K562 (cell line): ENCODE measurements around the gene TENM3. TPM values are rescaled to one million over a fixed set of nuclear protein-coding genes. Genes with fewer than 3 reads are reported as not detected.

Source experiments
- ATAC-seq: fragments of 200-7000 bp; cut with Tn5 transposase; 3 replicates; pipeline ENCODE4 v1.9.1; 2020; ENCODE audit warnings: moderate library complexity
- BruUV-seq: library from RNA; stranded (reverse); fragments of 400-500 nt; replicated peaks from 2 replicates; lab custom pipeline; 2021; lab: Mats Ljungman, UMichigan
- CTCF ChIA-PET: fragments of 300-600 bp; formaldehyde crosslinking; extraction: SDS; loops from one replicate; lab custom pipeline; 2021; ENCODE audit warnings: low intra/inter-chr PET ratio; lab: Yijun Ruan, JAX
- POLR2A ChIA-PET: fragments of 300-600, 350-650 bp; sonication (Branson Sonifier 250); formaldehyde crosslinking; extraction: SDS; loops from one replicate; lab custom pipeline; 2021; ENCODE audit warnings: antibody characterized with exemption, inconsistent platforms; lab: Yijun Ruan, JAX
- DNase-seq, 4 experiments: peaks; one replicate each; pipeline versions ENCODE4 v3.0.0 to v3.0.0-alpha.2; 2011 to 2018; ENCODE audit warnings: low spot score in 3 of 4, mixed read lengths in 3 of 4; ENCODE audit errors: extremely low read depth in 1 of 4
- FAIRE-seq: peaks from 2 replicates; lab custom pipeline; 2011; peaks lifted over from hg19 to GRCh38; lab: Jason Lieb, UNC
- H2AFZ ChIP-seq: 2 replicates; pipeline ENCODE4 v1.6.0; 2011; ENCODE audit warnings: low read depth, low read length, control low read depth, inconsistent platforms
- H3K27ac ChIP-seq: fragments of 200-600 bp; 3 replicates; pipeline ENCODE4 v1.8.0; 2011; ENCODE audit warnings: low read depth, mild to moderate bottlenecking, control low read depth, inconsistent platforms, low read length, moderate library complexity, mixed read lengths; ENCODE audit errors: extremely low read depth
- H3K27me3 ChIP-seq, 2 experiments: fragments of 300-600 bp in 1 of 2; 2 replicates in 1 of 2; 3 replicates in 1 of 2; pipeline versions ENCODE4 v1.6.0 to v1.8.0; 2011; ENCODE audit warnings: inconsistent platforms in 2 of 2, low read length in 2 of 2, mild to moderate bottlenecking in 1 of 2, mixed read lengths in 1 of 2, moderate library complexity in 1 of 2; ENCODE audit not compliant: control insufficient read depth in 2 of 2, insufficient read depth in 2 of 2
- H3K36me3 ChIP-seq: fragments of 300-600 bp; 3 replicates; pipeline ENCODE4 v1.8.0; 2011; ENCODE audit warnings: mild to moderate bottlenecking, low read length, inconsistent platforms; ENCODE audit not compliant: control insufficient read depth, insufficient read depth
- H3K4me1 ChIP-seq, 2 experiments: fragments of 200-600 bp in 1 of 2; replicated peaks in 1 of 2; 2 replicates in 1 of 2; 3 replicates in 1 of 2; pipeline versions ENCODE4 v1.5.1 to v1.8.0; 2011; ENCODE audit warnings: inconsistent platforms in 2 of 2, low read length in 2 of 2, mild to moderate bottlenecking in 1 of 2, mixed read lengths in 1 of 2, moderate library complexity in 1 of 2; ENCODE audit not compliant: control insufficient read depth in 2 of 2, insufficient read depth in 2 of 2
- H3K4me2 ChIP-seq: 2 replicates; pipeline ENCODE4 v1.6.1; 2011; ENCODE audit warnings: low read length, control low read depth, inconsistent platforms, mixed read lengths; ENCODE audit not compliant: insufficient read depth
- H3K4me3 ChIP-seq: fragments of 200-600 bp; sonication (generic), shearing (Covaris generic); 2 replicates; pipeline ENCODE4 v1.5.1; 2016; ENCODE audit warnings: control low read depth, inconsistent platforms
- H3K79me2 ChIP-seq: fragments of 200-600 bp; 3 replicates; pipeline ENCODE4 v1.8.0; 2011; ENCODE audit warnings: low read length, inconsistent platforms; ENCODE audit not compliant: control insufficient read depth, insufficient read depth
- H3K9ac ChIP-seq, 2 experiments: 2 replicates each; pipeline versions ENCODE4 v1.6.0 to v1.6.1; 2011; ENCODE audit warnings: low read depth in 2 of 2, low read length in 2 of 2, control low read depth in 1 of 2, inconsistent platforms in 1 of 2, mild to moderate bottlenecking in 1 of 2, mixed read lengths in 1 of 2; ENCODE audit not compliant: insufficient read depth in 1 of 2
- H3K9me1 ChIP-seq: one replicate; pipeline ENCODE4 v1.6.0; 2011; ENCODE audit warnings: inconsistent platforms, mild to moderate bottlenecking, low read length, moderate library complexity; ENCODE audit not compliant: control insufficient read depth, insufficient read depth
- H3K9me3 ChIP-seq: replicated peaks from 2 replicates; pipeline ENCODE4 v1.5.1; 2011; ENCODE audit warnings: low read depth, low read length, inconsistent platforms; ENCODE audit not compliant: control insufficient read depth, insufficient read depth
- H4K20me1 ChIP-seq: replicated peaks from 2 replicates; pipeline ENCODE4 v1.6.1; 2011; ENCODE audit warnings: low read length, inconsistent platforms, mixed read lengths; ENCODE audit not compliant: control insufficient read depth, insufficient read depth
- CBX3 ChIP-seq, 2 experiments: IDR thresholded peaks; 1 replicate in 1 of 2; 2 replicates in 1 of 2; pipeline ENCODE4 v1.6.1; 2012; ENCODE audit warnings: inconsistent platforms in 2 of 2, low read length in 2 of 2, borderline replicate concordance in 1 of 2, control low read depth in 1 of 2
- JUND ChIP-seq, 2 experiments: IDR thresholded peaks; 2 replicates in 1 of 2; 3 replicates in 1 of 2; pipeline ENCODE4 v1.6.1; 2011; ENCODE audit warnings: borderline replicate concordance in 2 of 2, low read depth in 2 of 2, low read length in 2 of 2, improper control_type of control experiment in 1 of 2, missing biosample characterization in 1 of 2, missing genetic modification characterization in 1 of 2, missing genetic modification reagents in 1 of 2
- ZNF785 ChIP-seq: fragments of 250-450 bp; sonication (Bioruptor Pico); IDR thresholded peaks from 2 replicates; pipeline ENCODE4 v1.4.0; 2020; ENCODE audit warnings: mild to moderate bottlenecking
- WGBS: fragments of 100-300 bp; shearing (Covaris generic); methylation state at CpG from one replicate; pipeline ENCODE4 v1.1.6; 2016; ENCODE audit warnings: low coverage, mixed read lengths; ENCODE audit not compliant: insufficient coverage; ENCODE audit errors: missing lambda C conversion rate; 5-methylcytosine and 5-hydroxymethylcytosine counted together
- in situ Hi-C: fragments of 300-500 bp; cut with MboI; formaldehyde crosslinking; loops from 4 replicates; pipeline ENCODE4 v1.15.0; 2018; ENCODE audit warnings: inconsistent platforms, mixed read lengths
- intact Hi-C: fragments of 100-400 bp; cut with micrococcal nuclease; formaldehyde crosslinking; loops from 2 replicates; pipeline ENCODE4 v1.14.2; 2022
- polyA plus RNA-seq, 8 experiments: library from polyadenylated mRNA; depleted of rRNA in 4 of 8; stranded (reverse) in 5 of 8; unstranded in 3 of 8; fragments of >200 nt; fragmentation: Nextera tagmentation in 2 of 8; fragmentation: Illumina TruSeq in 1 of 8; extraction: Ambion mirVana in 2 of 8; extraction: Trizol in 1 of 8; gene quantifications; 2 replicates each; pipeline versions ENCODE4 v1.2.1 to v1.2.3, GENCODE V29; 2011 to 2014; ENCODE audit warnings: inconsistent platforms in 1 of 8, missing spikeins in 1 of 8
- total RNA-seq, 7 experiments: library from RNA; depleted of rRNA in 6 of 7; stranded (reverse); fragments of >200 nt in 6 of 7; fragmentation: Illumina TruSeq in 2 of 7; extraction: Trizol in 2 of 7; gene quantifications; 2 replicates each; pipeline versions ENCODE4 v1.2.1 to v1.2.3, GENCODE V29; 2011 to 2021; ENCODE audit warnings: low replicate concordance in 1 of 7
- TF ChIP-seq, protein P1 (sequence below), 3 experiments: IDR thresholded peaks in 2 of 3; conservative IDR thresholded peaks in 1 of 3; 2 replicates each; pipeline ENCODE4 v1.5.1; 2011 to 2012; ENCODE audit warnings: low read length in 3 of 3, mild to moderate bottlenecking in 3 of 3, control low read depth in 2 of 3, improper control_type of control experiment in 1 of 3, inconsistent platforms in 1 of 3, low read depth in 1 of 3, mixed read lengths in 1 of 3, moderate library complexity in 1 of 3; ENCODE audit not compliant: insufficient read depth in 2 of 3

Gene TENM3
- total and polyA plus RNA-seq, 9 of the 15 experiments (the other 6 are each of a cell fraction or from before 2014, with no cell fraction given) = 0.01 to 0.02 TPM; not detected in 7

GRCh38 chr4:182809417-182810102, 566.4 kb downstream of the TENM3 start:
- in situ Hi-C loops = no loop called here
- no peaks in the 10 kb centered on the region for H3K79me2 ChIP-seq
- TF ChIP-seq, protein P1, sequence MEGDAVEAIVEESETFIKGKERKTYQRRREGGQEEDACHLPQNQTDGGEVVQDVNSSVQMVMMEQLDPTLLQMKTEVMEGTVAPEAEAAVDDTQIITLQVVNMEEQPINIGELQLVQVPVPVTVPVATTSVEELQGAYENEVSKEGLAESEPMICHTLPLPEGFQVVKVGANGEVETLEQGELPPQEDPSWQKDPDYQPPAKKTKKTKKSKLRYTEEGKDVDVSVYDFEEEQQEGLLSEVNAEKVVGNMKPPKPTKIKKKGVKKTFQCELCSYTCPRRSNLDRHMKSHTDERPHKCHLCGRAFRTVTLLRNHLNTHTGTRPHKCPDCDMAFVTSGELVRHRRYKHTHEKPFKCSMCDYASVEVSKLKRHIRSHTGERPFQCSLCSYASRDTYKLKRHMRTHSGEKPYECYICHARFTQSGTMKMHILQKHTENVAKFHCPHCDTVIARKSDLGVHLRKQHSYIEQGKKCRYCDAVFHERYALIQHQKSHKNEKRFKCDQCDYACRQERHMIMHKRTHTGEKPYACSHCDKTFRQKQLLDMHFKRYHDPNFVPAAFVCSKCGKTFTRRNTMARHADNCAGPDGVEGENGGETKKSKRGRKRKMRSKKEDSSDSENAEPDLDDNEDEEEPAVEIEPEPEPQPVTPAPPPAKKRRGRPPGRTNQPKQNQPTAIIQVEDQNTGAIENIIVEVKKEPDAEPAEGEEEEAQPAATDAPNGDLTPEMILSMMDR (IDR thresholded peaks at IDR 0.05 in 2 of 3, conservative IDR thresholded peaks at IDR 0.05 in 1 of 3; ENCODE audit: insufficient read depth in 2 of 3, low read depth in 1 of 3, low read length in 3 of 3) = 0 out of 6 replicates have a peak, but pooled peaks of 1 of the 3 experiments have one; percentile 2
- TF ChIP-seq JUND (IDR thresholded peaks at IDR 0.05; ENCODE audit: borderline replicate concordance, low read depth, low read length) = no peak
- no peak for TF ChIP-seq JUND (tag; IDR thresholded peaks at IDR 0.05; ENCODE audit: borderline replicate concordance, low read depth, low read length)
- no peak for TF ChIP-seq ZNF785 (CRISPR knock-in tag)
- no peak for TF ChIP-seq CBX3 (IDR thresholded peaks at IDR 0.05; ENCODE audit: borderline replicate concordance in 1 of 2, low read length in 2 of 2)
- CTCF ChIA-PET = no interaction called here
- no peak overlapping the region for H2AFZ ChIP-seq
- 0% methylated on average over 5 of the region's 5 CpGs for WGBS
- no peaks in the 10 kb centered on the region for H3K9me1 ChIP-seq
- no peaks in the 10 kb centered on the region for H3K36me3 ChIP-seq
- H3K4me2 ChIP-seq = no peak overlapping the region
- FAIRE-seq (no peak), DNase-seq (no peak), ATAC-seq (no peak)
- H3K27me3 ChIP-seq = peaks cover 6 to 19% of the 10 kb centered on the region in 2 experiments; a peak in 3 of 5 replicates
- no peak overlapping the region for H3K27ac ChIP-seq
- H3K9ac ChIP-seq = no peak overlapping the region
- POLR2A ChIA-PET = interaction anchor here (0.7 kb wide), 1 partner anchor 259 kb away, joined by 3 read pairs; no protein-coding TSS in a partner anchor
- intact Hi-C loops = loop anchor here (5.0 to 10.0 kb wide), 3 partner anchors 118 to 455 kb away; no protein-coding TSS in a partner anchor
- BruUV-seq = no TSS peak
- no peaks in the 10 kb centered on the region for H4K20me1 ChIP-seq
- H3K9me3 ChIP-seq = no peaks in the 10 kb centered on the region; the same call in 1 of the 2 replicates
- H3K4me1 ChIP-seq = peaks cover 0 to 19% of the 10 kb centered on the region in 2 experiments; a peak in 3 of 5 replicates
- no peak overlapping the region for H3K4me3 ChIP-seq
